HAP-1 (cell line): ENCODE measurements around the gene EYS.

Experiments used
- DNase-seq, 2 experiments: peaks; one replicate each; pipeline ENCODE4 v3.0.0-alpha.2; 2016 to 2020; ENCODE audit warnings: low spot score in 2 of 2
- H3K27me3 ChIP-seq: fragments of 250-450 bp; sonication (Bioruptor Pico); 2 replicates; pipeline ENCODE4 v1.5.1; 2020; ENCODE audit warnings: low read depth, mild to moderate bottlenecking, moderate library complexity
- H3K36me3 ChIP-seq: fragments of 250-450 bp; sonication (Bioruptor Pico); replicated peaks from 2 replicates; pipeline ENCODE4 v1.5.1; 2020; ENCODE audit warnings: mild to moderate bottlenecking
- H3K4me1 ChIP-seq: fragments of 250-450 bp; sonication (Bioruptor Pico); 2 replicates; pipeline ENCODE4 v1.5.1; 2020; ENCODE audit warnings: mild to moderate bottlenecking
- H3K4me3 ChIP-seq: fragments of 250-450 bp; sonication (Bioruptor Pico); 2 replicates; pipeline ENCODE4 v1.5.1; 2020; ENCODE audit warnings: mild to moderate bottlenecking, moderate library complexity
- H3K9me3 ChIP-seq: fragments of 250-450 bp; sonication (Bioruptor Pico); 2 replicates; pipeline ENCODE4 v1.5.1; 2020; ENCODE audit warnings: mild to moderate bottlenecking, moderate library complexity
- in situ Hi-C: fragments of 300-500 bp; cut with MboI; formaldehyde crosslinking; loops from 3 replicates; pipeline ENCODE4 v1.14.3; 2020; ENCODE audit warnings: low sequenced_read_pairs, inconsistent platforms, mixed read lengths

The EYS gene

GRCh38 chr6:65707126-65707826 is at the start of gene EYS:
TSS of gene EYS (minus strand) at chr6:65707226. CDS start at chr6:65495410, 211,816 bp downstream.
- DNase-seq: peak; percentile 70 to 100
- Histone ChIP-seq H3K4me1 (peaks cover 54% of the 10 kb centered on the region), H3K9me3 (no peaks in the 10 kb centered on the region), H3K4me3 (no peak within 1 kb of the TSS), H3K36me3 (no peaks in the 10 kb centered on the region), H3K27me3 (no peaks in the 10 kb centered on the region)
- in situ Hi-C loops: no loop called here

- Histone ChIP-seq H3K9me3 (no peaks in the 10 kb centered on the region), H3K4me3 (no peak overlapping the region), H3K36me3 (no peaks in the 10 kb centered on the region), H3K4me1 (no peaks in the 10 kb centered on the region), H3K27me3 (no peaks in the 10 kb centered on the region)
- no peak for DNase-seq
- in situ Hi-C loops: no loop called here
These were observed 39.3 kb upstream of the EYS start for GRCh38 chr6:65746302-65746701.

- Histone ChIP-seq H3K4me3 (no peak overlapping the region), H3K9me3 (no peaks in the 10 kb centered on the region), H3K27me3 (no peaks in the 10 kb centered on the region), H3K36me3 (no peaks in the 10 kb centered on the region), H3K4me1 (no peaks in the 10 kb centered on the region)
- no peak for DNase-seq
- in situ Hi-C loops: no loop called here
These were observed 38.6 kb upstream of the EYS start for GRCh38 chr6:65745614-65746013.

- in situ Hi-C loops: no loop called here
- no peaks in the 10 kb centered on the region for H3K36me3 ChIP-seq
- DNase-seq: peak; percentile 55 to 71
- no peaks in the 10 kb centered on the region for H3K9me3 ChIP-seq
- peaks cover 23% of the 10 kb centered on the region for H3K4me1 ChIP-seq
- no peaks in the 10 kb centered on the region for H3K27me3 ChIP-seq
- no peak overlapping the region for H3K4me3 ChIP-seq
These were observed 22.0 kb upstream of the EYS start for GRCh38 chr6:65728879-65729479.

GRCh38 chr6:65719101-65719500 is 12.1 kb upstream of the EYS start:
- Histone ChIP-seq H3K27me3 (no peaks in the 10 kb centered on the region), H3K9me3 (no peaks in the 10 kb centered on the region), H3K4me3 (no peak overlapping the region), H3K4me1 (no peaks in the 10 kb centered on the region; the same call in 1 of the 2 replicates), H3K36me3 (no peaks in the 10 kb centered on the region)
- DNase-seq: no peak
- in situ Hi-C loops: no loop called here

GRCh38 chr6:65711531-65711930 is 4.5 kb upstream of the EYS start:
- H3K27me3 ChIP-seq: no peaks in the 10 kb centered on the region
- H3K4me1 ChIP-seq: peaks cover 28% of the 10 kb centered on the region
- in situ Hi-C loops: no loop called here
- H3K9me3 ChIP-seq: no peaks in the 10 kb centered on the region
- no peak overlapping the region for H3K4me3 ChIP-seq
- DNase-seq: no peak
- no peaks in the 10 kb centered on the region for H3K36me3 ChIP-seq

GRCh38 chr6:65709099-65709830 is 2.2 kb upstream of the EYS start:
- H3K27me3 ChIP-seq: no peaks in the 10 kb centered on the region
- H3K4me1 ChIP-seq: peaks cover 50% of the 10 kb centered on the region
- H3K9me3 ChIP-seq: no peaks in the 10 kb centered on the region
- H3K36me3 ChIP-seq: no peaks in the 10 kb centered on the region
- DNase-seq: peak; percentile 35 to 98
- H3K4me3 ChIP-seq: no peak overlapping the region
- in situ Hi-C loops: no loop called here

- Histone ChIP-seq H3K4me1 (peaks cover 54% of the 10 kb centered on the region), H3K36me3 (no peaks in the 10 kb centered on the region), H3K27me3 (no peaks in the 10 kb centered on the region), H3K9me3 (no peaks in the 10 kb centered on the region), H3K4me3 (no peak overlapping the region)
- no peak for DNase-seq
- in situ Hi-C loops: no loop called here
These were observed 1.1 kb upstream of the EYS start for GRCh38 chr6:65708162-65708561.

GRCh38 chr6:65706436-65706835 is 590 bp downstream of the EYS start:
- Histone ChIP-seq H3K4me1 (peaks cover 54% of the 10 kb centered on the region), H3K4me3 (no peak overlapping the region)
- in situ Hi-C loops: no loop called here

GRCh38 chr6:65701325-65701724 is 5.7 kb downstream of the EYS start:
- in situ Hi-C loops: no loop called here

More at GRCh38 chr6:65706436-65706835, 590 bp downstream of the EYS start:
- Histone ChIP-seq H3K9me3 (no peaks in the 10 kb centered on the region), H3K36me3 (no peaks in the 10 kb centered on the region), H3K27me3 (no peaks in the 10 kb centered on the region)
- peak in 1 of 2 experiments; percentile 68 for DNase-seq

GRCh38 chr6:65700561-65700960 is 6.5 kb downstream of the EYS start:
- Histone ChIP-seq H3K27me3 (no peaks in the 10 kb centered on the region), H3K36me3 (no peaks in the 10 kb centered on the region), H3K4me1 (peaks cover 24% of the 10 kb centered on the region), H3K4me3 (no peak overlapping the region), H3K9me3 (no peaks in the 10 kb centered on the region)
- DNase-seq: no peak
- in situ Hi-C loops: no loop called here

More at GRCh38 chr6:65701325-65701724, 5.7 kb downstream of the EYS start:
- Histone ChIP-seq H3K4me3 (no peak overlapping the region), H3K9me3 (no peaks in the 10 kb centered on the region), H3K27me3 (no peaks in the 10 kb centered on the region), H3K36me3 (no peaks in the 10 kb centered on the region), H3K4me1 (peaks cover 27% of the 10 kb centered on the region)
- DNase-seq: no peak

GRCh38 chr6:65692109-65692508 is 14.9 kb downstream of the EYS start:
- Histone ChIP-seq H3K4me1 (0 out of 2 replicates have a peak, but pooled peaks cover 4% of the 10 kb centered on the region), H3K9me3 (no peaks in the 10 kb centered on the region), H3K27me3 (no peaks in the 10 kb centered on the region), H3K4me3 (no peak overlapping the region), H3K36me3 (no peaks in the 10 kb centered on the region)
- in situ Hi-C loops: no loop called here
- DNase-seq: no peak

- no peak for DNase-seq
- H3K9me3 ChIP-seq: no peaks in the 10 kb centered on the region
- H3K4me1 ChIP-seq: no peaks in the 10 kb centered on the region; the same call in 1 of the 2 replicates
- no peaks in the 10 kb centered on the region for H3K27me3 ChIP-seq
- no peak overlapping the region for H3K4me3 ChIP-seq
- in situ Hi-C loops: no loop called here
- no peaks in the 10 kb centered on the region for H3K36me3 ChIP-seq
These were observed 26.8 kb downstream of the EYS start for GRCh38 chr6:65680232-65680631.

- Histone ChIP-seq H3K4me3 (no peak overlapping the region), H3K4me1 (no peaks in the 10 kb centered on the region), H3K9me3 (no peaks in the 10 kb centered on the region), H3K36me3 (no peaks in the 10 kb centered on the region), H3K27me3 (no peaks in the 10 kb centered on the region)
- in situ Hi-C loops: no loop called here
- DNase-seq: no peak
These were observed 35.1 kb downstream of the EYS start for GRCh38 chr6:65671922-65672321.
